H1 (cell line): ENCODE results near the gene ADAMTS13. TPM values are rescaled to one million over a fixed set of nuclear protein-coding genes. Genes with fewer than 3 reads are reported as not detected.

Source experiments
- CTCF ChIA-PET: fragments of 300-600 bp; sonication (Branson Sonifier 250); formaldehyde crosslinking; loops from one replicate; lab custom pipeline; 2021; ENCODE audit not compliant: partially characterized antibody; lab: Charles Lee
- POLR2A ChIA-PET: fragments of 300-600 bp; sonication (Branson Sonifier 250); formaldehyde crosslinking; loops from one replicate; lab custom pipeline; 2021; ENCODE audit warnings: inconsistent platforms; ENCODE audit not compliant: partially characterized antibody; lab: Charles Lee
- DNase-seq, 2 experiments: peaks; one replicate each; pipeline versions ENCODE4 v3.0.0 to v3.0.0-alpha.2; 2010 to 2022; ENCODE audit warnings: low spot score in 2 of 2, low read depth in 1 of 2, mixed read lengths in 1 of 2
- FAIRE-seq: peaks from 2 replicates; lab custom pipeline; 2011; peaks lifted over from hg19 to GRCh38; lab: Jason Lieb, UNC
- H2AFZ ChIP-seq: 2 replicates; pipeline ENCODE4 v1.8.1; 2012; ENCODE audit warnings: low read length, inconsistent platforms
- H2AK5ac ChIP-seq: 2 replicates; pipeline ENCODE4 v1.6.1; 2013; ENCODE audit warnings: low read depth, low read length
- H2BK120ac ChIP-seq: replicated peaks from 2 replicates; pipeline ENCODE3; 2013; ENCODE audit warnings: low read depth, low read length, inconsistent platforms
- H2BK12ac ChIP-seq: 2 replicates; pipeline ENCODE4 v1.6.1; 2013; ENCODE audit warnings: low read depth, low read length
- H2BK15ac ChIP-seq: 2 replicates; pipeline ENCODE4 v1.6.1; 2013; ENCODE audit warnings: low read length
- H2BK20ac ChIP-seq: 2 replicates; pipeline ENCODE4 v1.6.1; 2013; ENCODE audit warnings: low read length
- H2BK5ac ChIP-seq: 2 replicates; pipeline ENCODE4 v1.6.1; 2013; ENCODE audit warnings: low read depth, low read length
- H3K14ac ChIP-seq: 2 replicates; pipeline ENCODE4 v1.6.1; 2013; ENCODE audit warnings: inconsistent platforms; ENCODE audit not compliant: insufficient read length
- H3K18ac ChIP-seq: 2 replicates; pipeline ENCODE4 v1.6.1; 2013; ENCODE audit warnings: low read length; ENCODE audit errors: extremely low read depth
- H3K23ac ChIP-seq: 2 replicates; pipeline ENCODE4 v1.6.1; 2013; ENCODE audit warnings: inconsistent platforms; ENCODE audit not compliant: insufficient read length
- H3K23me2 ChIP-seq: 2 replicates; pipeline ENCODE4 v1.6.1; 2013; ENCODE audit warnings: low read depth, low read length
- H3K27ac ChIP-seq: 2 replicates; pipeline ENCODE4 v1.6.1; 2011; ENCODE audit warnings: low read depth, low read length, inconsistent platforms
- H3K27me3 ChIP-seq, 4 experiments: replicated peaks in 1 of 4; 1 replicate in 1 of 4; 2 replicates in 3 of 4; pipeline versions ENCODE4 v1.6.1 to v1.8.1; 2011 to 2013; ENCODE audit warnings: low read length in 3 of 4, mild to moderate bottlenecking in 3 of 4, inconsistent platforms in 2 of 4, mixed read lengths in 2 of 4, moderate library complexity in 1 of 4; ENCODE audit not compliant: control insufficient read depth in 3 of 4, insufficient read depth in 3 of 4; ENCODE audit errors: extremely low read depth in 1 of 4
- H3K36me3 ChIP-seq, 4 experiments: 2 replicates each; pipeline versions ENCODE4 v1.6.1 to v1.8.1; 2011 to 2013; ENCODE audit warnings: mild to moderate bottlenecking in 4 of 4, low read length in 3 of 4, moderate library complexity in 2 of 4, control low read depth in 1 of 4, inconsistent platforms in 1 of 4; ENCODE audit not compliant: insufficient read depth in 4 of 4, control insufficient read depth in 2 of 4
- H3K4ac ChIP-seq: replicated peaks from 2 replicates; pipeline ENCODE3; 2013; ENCODE audit warnings: low read length, low read depth, mixed read lengths, inconsistent platforms; ENCODE audit not compliant: insufficient read length
- H3K4me1 ChIP-seq, 4 experiments: replicated peaks in 1 of 4; 1 replicate in 1 of 4; 2 replicates in 3 of 4; pipeline versions ENCODE4 v1.6.1 to v1.8.1; 2011 to 2013; ENCODE audit warnings: low read length in 3 of 4, inconsistent platforms in 2 of 4, mixed read lengths in 1 of 4; ENCODE audit not compliant: insufficient read depth in 4 of 4, control insufficient read depth in 3 of 4
- H3K4me2 ChIP-seq, 2 experiments: 2 replicates each; pipeline versions ENCODE4 v1.6.1 to v1.8.1; 2011 to 2013; ENCODE audit warnings: low read depth in 2 of 2, low read length in 2 of 2, control low read depth in 1 of 2, inconsistent platforms in 1 of 2, mild to moderate bottlenecking in 1 of 2; ENCODE audit not compliant: insufficient read depth in 1 of 2
- H3K4me3 ChIP-seq, 4 experiments: fragments of 200-600, 300-600 bp in 1 of 4; sonication (generic), shearing (Covaris generic), sonication (Bioruptor Twin) in 1 of 4; 2 replicates each; pipeline versions ENCODE4 v1.5.1 to v1.8.1; 2011 to 2016; ENCODE audit warnings: low read length in 4 of 4, low read depth in 3 of 4, control low read depth in 2 of 4, inconsistent platforms in 2 of 4, mild to moderate bottlenecking in 2 of 4, mixed read lengths in 1 of 4, moderate library complexity in 1 of 4; ENCODE audit not compliant: insufficient read depth in 2 of 4; ENCODE audit errors: extremely low read depth in 1 of 4
- H3K56ac ChIP-seq: replicated peaks from 2 replicates; pipeline ENCODE3; 2013; ENCODE audit warnings: low read depth, mild to moderate bottlenecking, mixed read lengths, low read length, inconsistent platforms; ENCODE audit not compliant: insufficient read length
- H3K79me1 ChIP-seq: 2 replicates; pipeline ENCODE4 v1.6.1; 2013; ENCODE audit warnings: low read depth, low read length, control low read depth
- H3K79me2 ChIP-seq, 2 experiments: 2 replicates each; pipeline versions ENCODE4 v1.6.1 to v1.8.1; 2012 to 2013; ENCODE audit warnings: low read length in 2 of 2, mild to moderate bottlenecking in 2 of 2, inconsistent platforms in 1 of 2; ENCODE audit not compliant: insufficient read depth in 2 of 2, control insufficient read depth in 1 of 2
- H3K9ac ChIP-seq, 4 experiments: replicated peaks in 1 of 4; 1 replicate in 1 of 4; 2 replicates in 3 of 4; pipeline versions ENCODE4 v1.6.1 to v1.8.1; 2011 to 2013; ENCODE audit warnings: low read depth in 3 of 4, low read length in 3 of 4, control low read depth in 2 of 4, mild to moderate bottlenecking in 2 of 4, moderate library complexity in 2 of 4, inconsistent platforms in 1 of 4; ENCODE audit errors: extremely low read depth in 1 of 4
- H3K9me3 ChIP-seq, 2 experiments: 2 replicates each; pipeline versions ENCODE4 v1.6.1 to v1.8.1; 2012 to 2013; ENCODE audit warnings: mild to moderate bottlenecking in 2 of 2, moderate library complexity in 2 of 2, control low read depth in 1 of 2, inconsistent platforms in 1 of 2, low read depth in 1 of 2, low read length in 1 of 2, mixed read lengths in 1 of 2; ENCODE audit not compliant: insufficient read depth in 2 of 2
- H4K20me1 ChIP-seq, 2 experiments: replicated peaks in 1 of 2; 2 replicates each; pipeline versions ENCODE3 to v1.8.1; 2011 to 2013; ENCODE audit warnings: inconsistent platforms in 2 of 2, low read length in 2 of 2, mild to moderate bottlenecking in 1 of 2; ENCODE audit not compliant: insufficient read depth in 2 of 2, control insufficient read depth in 1 of 2
- H4K5ac ChIP-seq: 2 replicates; pipeline ENCODE4 v1.6.1; 2013; ENCODE audit warnings: low read length, low read depth, mixed read lengths, inconsistent platforms; ENCODE audit not compliant: insufficient read length
- H4K8ac ChIP-seq: 2 replicates; pipeline ENCODE4 v1.8.0; 2013; ENCODE audit warnings: mild to moderate bottlenecking, moderate library complexity, low read length, inconsistent platforms; ENCODE audit not compliant: insufficient read depth; ENCODE audit errors: extremely low read depth
- H4K91ac ChIP-seq: replicated peaks from 2 replicates; pipeline ENCODE3; 2013; ENCODE audit warnings: low read length, mixed read lengths, inconsistent platforms; ENCODE audit not compliant: insufficient read length
- CBX8 ChIP-seq: fragments of 300-800, 300-1000 bp; sonication (generic); IDR thresholded peaks from 2 replicates; pipeline ENCODE4 v1.7.1; 2016; ENCODE audit warnings: low read depth, low read length, borderline replicate concordance
- CTBP2 ChIP-seq: IDR thresholded peaks from 2 replicates; pipeline ENCODE4 v1.7.0; 2011; ENCODE audit warnings: borderline replicate concordance, mild to moderate bottlenecking, moderate library complexity, mixed read lengths, low read length; ENCODE audit not compliant: insufficient read depth, insufficient read length
- GTF2F1 ChIP-seq: IDR thresholded peaks from 2 replicates; pipeline ENCODE4 v1.6.1; 2012; ENCODE audit warnings: low read depth, low read length, improper control_type of control experiment, borderline replicate concordance
- MAX ChIP-seq: IDR thresholded peaks from 2 replicates; pipeline ENCODE4 v1.6.1; 2012; ENCODE audit warnings: inconsistent platforms
- RAD21 ChIP-seq, 2 experiments: IDR thresholded peaks in 1 of 2; conservative IDR thresholded peaks in 1 of 2; 2 replicates each; pipeline ENCODE4 v1.6.1; 2011; ENCODE audit warnings: low read depth in 2 of 2, low read length in 2 of 2, improper control_type of control experiment in 1 of 2, inconsistent platforms in 1 of 2, mild to moderate bottlenecking in 1 of 2, moderate library complexity in 1 of 2
- RBBP5 ChIP-seq: IDR thresholded peaks from 2 replicates; pipeline ENCODE4 v1.7.1; 2012; ENCODE audit warnings: low read depth, mild to moderate bottlenecking, inconsistent platforms, low read length, moderate library complexity, borderline replicate concordance
- SRF ChIP-seq: IDR thresholded peaks from 2 replicates; pipeline ENCODE4 v1.6.1; 2011; ENCODE audit warnings: mild to moderate bottlenecking, low read depth, low read length, moderate library complexity
- TAF1 ChIP-seq: IDR thresholded peaks from 2 replicates; pipeline ENCODE4 v1.6.1; 2011; ENCODE audit warnings: mild to moderate bottlenecking, low read depth, low read length
- WGBS, 2 experiments: shearing (Covaris generic) in 1 of 2; methylation state at CpG; one replicate each; pipeline versions ENCODE4 v1.1.6 to v1.1.7; 2013 to 2015; ENCODE audit warnings: low lambda C conversion rate in 2 of 2, mixed read lengths in 2 of 2, inconsistent platforms in 1 of 2, low coverage in 1 of 2, missing lambda C conversion rate in 1 of 2; ENCODE audit not compliant: insufficient replicate concordance in 2 of 2, insufficient coverage in 1 of 2, insufficient read length in 1 of 2; ENCODE audit errors: extremely low coverage in 1 of 2, missing lambda C conversion rate in 1 of 2; 5-methylcytosine and 5-hydroxymethylcytosine counted together
- polyA plus RNA-seq, 7 experiments: library from polyadenylated mRNA; depleted of rRNA in 3 of 7; stranded (reverse) in 5 of 7; unstranded in 2 of 7; fragments of >200 nt in 5 of 7; fragments of 200-250 nt in 2 of 7; gene quantifications; 1 replicate in 5 of 7; 2 replicates in 1 of 7; 4 replicates in 1 of 7; pipeline versions ENCODE4 v1.2.1 to v1.2.3, GENCODE V29; 2011 to 2013; ENCODE audit warnings: missing spikeins in 2 of 7, mixed read lengths in 2 of 7
- total RNA-seq: library from RNA; stranded (reverse); fragmentation: NEBNext Ultra II Directional; extraction: Animal tissue kit (Norgen Biotek cat#: 25700); gene quantifications from 2 replicates; pipeline ENCODE4 v1.2.1, GENCODE V29; 2021

The ADAMTS13 gene
- total and polyA plus RNA-seq, 2 of the 8 experiments (the other 6 are each of a cell fraction or from before 2014, with no cell fraction given), result 4.4 to 5.8 TPM

GRCh38 chr9:133471551-133472276 lies 49.5 kb downstream of the ADAMTS13 start:
- H4K20me1 ChIP-seq, result peaks cover 4 to 29% of the 10 kb centered on the region in 2 experiments
- H3K36me3 ChIP-seq, result peaks cover 0 to 23% (median 6%) of the 10 kb centered on the region in 4 experiments; a peak in 5 of 8 replicates
- ChIA-PET CTCF (interaction anchor here (0.6 to 1.9 kb wide), 9 partner anchors 7 to 255 kb away, joined by 3 to 6 read pairs (median 4); partner anchors contain the start of gene SLC2A6), POLR2A (interaction anchor here (0.6 to 1.3 kb wide), 6 partner anchors 9 to 85 kb away, joined by 3 to 6 read pairs (median 4); no protein-coding TSS in a partner anchor)
- WGBS, 2 experiments, result 90% methylated on average over 22 of the region's 27 CpGs; no CpG with 5 or more reads in 1 of the 2 experiments
- no peaks in the 10 kb centered on the region for H3K9me3 ChIP-seq
- H2BK15ac ChIP-seq, result no peak overlapping the region
- H3K4me3 ChIP-seq, result no peak overlapping the region
- DNase-seq, result no peak
- H3K4me1 ChIP-seq, result no peaks in the 10 kb centered on the region; a peak in 2 of 7 replicates
- no peak overlapping the region for H3K4ac ChIP-seq
- no peak overlapping the region; the same call in 1 of the 2 replicates for H2BK5ac ChIP-seq
- H3K27me3 ChIP-seq, result no peaks in the 10 kb centered on the region
- H2AK5ac ChIP-seq, result no peak overlapping the region
- no peak overlapping the region for H4K91ac ChIP-seq
- H2BK12ac ChIP-seq, result no peak overlapping the region
- H2BK120ac ChIP-seq, result no peak overlapping the region
- H3K23me2 ChIP-seq, result no peaks in the 10 kb centered on the region
- no peak overlapping the region for H3K14ac ChIP-seq
- no peak overlapping the region for H2AFZ ChIP-seq
- no peak overlapping the region for H3K9ac ChIP-seq
- no peak for TF ChIP-seq GTF2F1
- no peak for TF ChIP-seq CTBP2
- TF ChIP-seq MAX, result no peak
- TF ChIP-seq CBX8, result no peak
- no peak for TF ChIP-seq RBBP5
- TF ChIP-seq TAF1, result no peak
- no peak for TF ChIP-seq SRF
- no peak for TF ChIP-seq RAD21 (IDR thresholded peaks at IDR 0.05 in 1 of 2, conservative IDR thresholded peaks at IDR 0.05 in 1 of 2; ENCODE audit: low read depth in 2 of 2, low read length in 2 of 2)
- no peak overlapping the region for H4K5ac ChIP-seq
- H3K27ac ChIP-seq, result no peak overlapping the region
- FAIRE-seq, result no peak
- H3K79me1 ChIP-seq, result no peaks in the 10 kb centered on the region; the same call in none of the 2 replicates
- H4K8ac ChIP-seq, result no peak overlapping the region
- H2BK20ac ChIP-seq, result no peak overlapping the region
- no peaks in the 10 kb centered on the region for H3K79me2 ChIP-seq
- no peak overlapping the region for H3K4me2 ChIP-seq
- H3K23ac ChIP-seq, result no peak overlapping the region
- no peak overlapping the region for H3K18ac ChIP-seq
- no peak overlapping the region for H3K56ac ChIP-seq
